Naive thymus-derived CD4-positive, alpha-beta T cell (primary cell): ENCODE data around the gene AMIGO1. TPM values are rescaled to one million over a fixed set of nuclear protein-coding genes. Genes with fewer than 3 reads are reported as not detected.

ENCODE experiments used
- ATAC-seq: fragments of 150-1000 bp; cut with Tn5 transposase; 2 replicates; pipeline ENCODE4 v1.10.0; 2021; ENCODE audit warnings: mild to moderate bottlenecking, moderate library complexity
- CTCF ChIA-PET: fragments of 350-600 bp; sonication (Branson Sonifier 250); formaldehyde crosslinking; loops from one replicate; lab custom pipeline; 2021; ENCODE audit warnings: antibody characterized with exemption; lab: Charles Lee
- POLR2A ChIA-PET: fragments of 350-600 bp; sonication (Branson Sonifier 250); formaldehyde crosslinking; loops from one replicate; lab custom pipeline; 2021; ENCODE audit warnings: antibody characterized with exemption, inconsistent platforms; lab: Charles Lee
- DNase-seq, 9 donors: peaks; one replicate each; pipeline versions ENCODE4 v3.0.0 to v3.0.0-alpha.2; 2020 to 2022; ENCODE audit warnings: mixed read lengths in 1 of 9
- H3K27ac ChIP-seq: one replicate; pipeline ENCODE4 v1.7.0; 2013; ENCODE audit warnings: mild to moderate bottlenecking, low read depth, low read length, moderate library complexity
- H3K27me3 ChIP-seq, 2 donors: one replicate each; pipeline ENCODE4 v1.7.0; 2013; ENCODE audit warnings: low read length in 2 of 2, mild to moderate bottlenecking in 2 of 2, moderate library complexity in 2 of 2; ENCODE audit not compliant: control insufficient read depth in 2 of 2, insufficient read depth in 2 of 2
- H3K36me3 ChIP-seq, 3 experiments: 1 replicate in 2 of 3; 2 replicates in 1 of 3; pipeline ENCODE4 v1.7.0; 2013; ENCODE audit warnings: low read length in 3 of 3, mild to moderate bottlenecking in 3 of 3, moderate library complexity in 1 of 3; ENCODE audit not compliant: insufficient read depth in 3 of 3, control insufficient read depth in 2 of 3
- H3K4me1 ChIP-seq, 2 donors: one replicate each; pipeline ENCODE4 v1.7.0; 2013; ENCODE audit warnings: low read length in 2 of 2, mild to moderate bottlenecking in 2 of 2, moderate library complexity in 1 of 2; ENCODE audit not compliant: control insufficient read depth in 2 of 2, insufficient read depth in 2 of 2
- H3K4me3 ChIP-seq: 2 replicates; pipeline ENCODE4 v1.7.0; 2013; ENCODE audit warnings: mild to moderate bottlenecking, low read length
- H3K9me3 ChIP-seq, 3 experiments: 1 replicate in 2 of 3; 2 replicates in 1 of 3; pipeline ENCODE4 v1.7.0; 2013; ENCODE audit warnings: low read length in 3 of 3; ENCODE audit not compliant: control insufficient read depth in 2 of 3
- H3K27ac Mint-ChIP-seq, 9 donors: one replicate each; pipeline ENCODE4 v1.8.0; 2020 to 2022; ENCODE audit warnings: mixed read lengths in 9 of 9, mild to moderate bottlenecking in 8 of 9, moderate library complexity in 5 of 9, inconsistent platforms in 2 of 9
- H3K27me3 Mint-ChIP-seq, 5 donors: one replicate each; pipeline ENCODE4 v1.8.0; 2021 to 2022; ENCODE audit warnings: mixed read lengths in 5 of 5, mild to moderate bottlenecking in 1 of 5
- H3K36me3 Mint-ChIP-seq, 5 donors: one replicate each; pipeline ENCODE4 v1.8.0; 2020 to 2022; ENCODE audit warnings: mixed read lengths in 5 of 5, mild to moderate bottlenecking in 3 of 5, inconsistent platforms in 1 of 5
- H3K4me1 Mint-ChIP-seq, 7 donors: one replicate each; pipeline ENCODE4 v1.8.0; 2020 to 2022; ENCODE audit warnings: mixed read lengths in 7 of 7, mild to moderate bottlenecking in 3 of 7, inconsistent platforms in 1 of 7
- H3K4me3 Mint-ChIP-seq, 10 donors: one replicate each; pipeline ENCODE4 v1.8.0; 2020 to 2022; ENCODE audit warnings: mild to moderate bottlenecking in 10 of 10, mixed read lengths in 10 of 10, moderate library complexity in 6 of 10, inconsistent platforms in 2 of 10
- H3K9me3 Mint-ChIP-seq, 11 donors: one replicate each; pipeline ENCODE4 v1.8.0; 2020 to 2022; ENCODE audit warnings: mixed read lengths in 11 of 11, mild to moderate bottlenecking in 4 of 11, inconsistent platforms in 1 of 11, moderate library complexity in 1 of 11
- intact Hi-C, 2 donors: fragments of 100-400 bp; cut with micrococcal nuclease; formaldehyde crosslinking; loops; one replicate each; pipeline ENCODE4 v1.15.1; 2023
- polyA plus RNA-seq, 2 donors: library from polyadenylated mRNA; unstranded; fragments of 300-500 nt; fragmentation: Illumina TruSeq; gene quantifications; one replicate each; pipeline ENCODE4 v1.2.3, GENCODE V29; 2021
- total RNA-seq, 6 experiments: library from RNA in 5 of 6; stranded (reverse) in 5 of 6; gene quantifications; 1 replicate in 5 of 6; 2 replicates in 1 of 6; pipeline ENCODE4 v1.2.3 and lab custom pipeline; 2021 to 2026

The AMIGO1 gene
- total and polyA plus RNA-seq, 7 experiments from 2014 or later = 2.9 to 42.2 (median 17.7) TPM

DNA sequence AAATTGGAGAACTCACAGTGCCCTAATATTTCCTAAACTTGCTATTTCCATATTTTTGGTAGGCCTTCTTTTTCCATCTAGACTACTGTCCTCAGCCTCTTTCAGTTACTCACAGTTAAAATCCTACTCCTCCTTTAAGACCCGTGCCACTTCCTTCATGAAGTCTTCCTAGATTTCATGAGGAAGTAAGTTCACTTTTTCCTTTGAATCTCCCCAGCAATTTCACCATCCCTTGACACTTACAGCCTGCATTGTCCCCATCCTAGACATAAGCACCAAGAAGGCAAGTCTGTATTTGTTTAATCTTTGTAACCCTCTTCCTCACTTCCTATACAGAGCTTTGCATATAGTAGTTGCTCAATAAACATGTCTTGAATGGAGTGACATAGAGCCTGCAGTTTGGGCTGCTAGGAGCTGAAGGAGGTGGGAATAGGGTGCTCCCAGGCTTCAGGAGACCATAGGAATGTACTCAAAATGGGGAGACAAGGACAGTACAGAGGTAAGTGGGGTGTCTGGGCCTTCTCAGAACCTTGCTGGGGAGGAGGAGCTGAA is 24.9 kb upstream of the AMIGO1 start:
- intact Hi-C loops = loop anchor here in 1 of 2 donors (5.0 kb wide), 1 partner anchor 137 kb away; the partner anchor contains the start of gene SORT1
- Mint-ChIP-seq H3K27ac (peak overlapping the region in 3 of 9 donors; percentile 17 to 59 (median 41)), H3K36me3 (no peaks in the 10 kb centered on the region), H3K4me1 (peaks cover 22 to 40% (median 30%) of the 10 kb centered on the region in 7 donors), H3K9me3 (peaks cover 0 to 2% (median 0%) of the 10 kb centered on the region in 11 donors), H3K27me3 (no peaks in the 10 kb centered on the region), H3K4me3 (peak overlapping the region in 1 of 10 donors; percentile 18)
- peaks cover 11 to 28% of the 10 kb centered on the region in 2 donors for H3K4me1 ChIP-seq
- DNase-seq (no peak), ATAC-seq (no peak)
- ChIA-PET CTCF (interaction anchor here (1.2 to 21.5 kb wide), 5 partner anchors 37 to 450 kb away, joined by 3 to 1240 read pairs (median 6); partner anchors contain the start of genes AHCYL1, AMIGO1, ATXN7L2 and CYB561D1), POLR2A (interaction anchor here (0.6 to 15.6 kb wide), 2 partner anchors 34 to 548 kb away, joined by 4 to 520 read pairs; partner anchors contain the start of genes AMIGO1 and CYB561D1)
- H3K27me3 ChIP-seq = no peaks in the 10 kb centered on the region
- H3K36me3 ChIP-seq = no peaks in the 10 kb centered on the region
- H3K4me3 ChIP-seq = no peak overlapping the region
- no peak overlapping the region for H3K27ac ChIP-seq
- H3K9me3 ChIP-seq = no peaks in the 10 kb centered on the region

DNA sequence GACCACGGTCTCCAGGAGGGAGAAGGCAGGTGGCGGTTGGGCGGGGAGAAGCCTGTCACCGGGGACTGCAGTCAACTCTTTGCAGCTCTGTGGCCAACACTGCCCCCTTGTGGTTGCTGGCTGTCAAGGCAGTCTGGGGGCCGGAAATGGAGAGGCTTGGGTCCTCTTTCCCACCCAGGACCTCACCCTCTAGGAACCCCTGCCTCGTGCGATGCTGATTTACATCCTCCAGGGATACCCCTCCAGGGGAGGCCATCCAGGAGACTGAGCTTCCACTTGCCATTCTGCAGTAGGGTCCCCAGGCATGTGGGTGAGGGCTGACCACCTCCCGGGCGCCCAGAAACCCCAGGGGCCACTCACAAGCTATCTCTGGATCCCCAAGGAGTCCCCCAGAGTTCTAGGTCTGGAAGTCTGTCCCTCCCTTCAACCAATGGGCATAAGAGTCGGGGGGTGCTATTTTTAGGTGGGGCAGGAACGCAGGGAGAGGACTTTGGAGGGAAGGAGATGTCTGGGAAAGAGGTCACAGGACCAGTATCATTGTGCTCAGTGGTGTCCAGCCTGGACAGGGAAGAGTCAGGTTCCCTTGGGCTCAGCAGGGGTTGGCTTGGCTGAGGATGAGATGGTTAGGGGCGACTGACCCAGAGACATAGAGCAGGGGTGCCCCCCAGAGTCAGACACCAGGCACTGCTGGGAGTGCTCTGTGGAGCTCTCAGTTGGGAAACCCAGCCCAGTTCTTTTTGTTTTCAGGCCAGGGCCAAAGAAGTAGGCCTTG is 23.0 kb upstream of the AMIGO1 start:
- H3K27me3 Mint-ChIP-seq = no peaks in the 10 kb centered on the region
- no peaks in the 10 kb centered on the region for H3K36me3 ChIP-seq
- peaks cover 0 to 2% (median 0%) of the 10 kb centered on the region in 11 donors for H3K9me3 Mint-ChIP-seq
- H3K4me1 Mint-ChIP-seq = peaks cover 22 to 40% (median 30%) of the 10 kb centered on the region in 7 donors
- ChIA-PET POLR2A (interaction anchor here (0.6 to 15.6 kb wide), 12 partner anchors 13 to 452 kb away, joined by 3 to 520 read pairs (median 4); partner anchors contain the start of genes AHCYL1, AMIGO1, ATXN7L2 and CYB561D1), CTCF (interaction anchor here (0.6 to 21.5 kb wide), 32 partner anchors 8 to 453 kb away, joined by 3 to 1240 read pairs (median 5); partner anchors contain the start of genes AMIGO1, ATXN7L2, CYB561D1 and PSMA5)
- DNase-seq = peak; percentile 79 to 96 (median 87)
- H3K27me3 ChIP-seq = no peaks in the 10 kb centered on the region
- peak overlapping the region; percentile 66 to 95 (median 86) for H3K27ac Mint-ChIP-seq
- peak overlapping the region; percentile 57 for H3K4me3 ChIP-seq
- no peaks in the 10 kb centered on the region for H3K36me3 Mint-ChIP-seq
- H3K9me3 ChIP-seq = no peaks in the 10 kb centered on the region
- no peak overlapping the region for H3K27ac ChIP-seq
- peak; percentile 94 for ATAC-seq
- H3K4me1 ChIP-seq = peaks cover 11 to 28% of the 10 kb centered on the region in 2 donors
- intact Hi-C loops = loop anchor here (1.0 to 5.0 kb wide), 12 partner anchors 30 to 840 kb away; partner anchors contain the start of genes CYB561D1 (in 2 of the 2), PSMA5 (in 2 of the 2), PRPF38B (in 1 of the 2) and PSRC1 (in 1 of the 2)
- peak overlapping the region; percentile 78 to 91 (median 86) for H3K4me3 Mint-ChIP-seq

DNA sequence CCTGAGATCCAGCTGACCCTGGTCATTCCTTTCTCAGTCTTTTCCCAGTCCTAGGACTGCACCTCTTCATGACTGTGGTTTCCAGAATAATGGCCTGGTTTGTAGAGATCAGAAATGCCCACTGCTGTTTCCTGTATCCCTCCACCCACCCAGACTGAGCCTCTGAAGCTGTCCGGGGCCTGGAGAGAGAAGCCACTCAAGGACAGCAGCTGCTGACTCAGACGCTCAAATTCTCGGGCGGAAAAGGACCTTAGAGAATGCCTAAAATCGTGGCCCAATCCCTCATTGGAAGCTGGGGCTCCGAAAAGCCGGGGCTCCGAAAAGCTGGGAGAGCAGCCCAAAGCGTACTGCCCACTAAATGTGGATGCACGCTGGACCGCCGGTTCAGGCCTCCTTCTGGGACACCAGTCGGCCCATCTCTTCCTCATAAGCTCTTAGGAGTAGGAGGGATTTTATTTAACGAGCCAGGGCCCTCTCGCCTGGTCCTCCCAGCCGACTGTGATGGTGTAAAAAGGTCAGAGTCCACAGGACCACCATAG is 22.4 kb upstream of the AMIGO1 start:
- no peaks in the 10 kb centered on the region for H3K36me3 Mint-ChIP-seq
- H3K9me3 ChIP-seq = no peaks in the 10 kb centered on the region
- CTCF ChIA-PET = interaction anchor here (0.6 to 21.5 kb wide), 28 partner anchors 7 to 454 kb away, joined by 3 to 1240 read pairs (median 5); partner anchors contain the start of genes AMIGO1, ATXN7L2, CYB561D1 and PSMA5
- peaks cover 0 to 2% (median 0%) of the 10 kb centered on the region in 11 donors for H3K9me3 Mint-ChIP-seq
- no peak for DNase-seq
- POLR2A ChIA-PET = interaction anchor here (0.6 to 15.6 kb wide), 10 partner anchors 16 to 453 kb away, joined by 3 to 520 read pairs (median 6); partner anchors contain the start of genes AHCYL1, AMIGO1, ATXN7L2 and CYB561D1
- peaks cover 22 to 40% (median 30%) of the 10 kb centered on the region in 7 donors for H3K4me1 Mint-ChIP-seq
- H3K27ac Mint-ChIP-seq = peak overlapping the region; percentile 72 to 96 (median 91)
- intact Hi-C loops = loop anchor here (1.0 to 5.0 kb wide), 11 partner anchors 30 to 840 kb away; partner anchors contain the start of genes CYB561D1 (in 2 of the 2), PSMA5 (in 2 of the 2), PRPF38B (in 1 of the 2) and PSRC1 (in 1 of the 2)
- H3K36me3 ChIP-seq = no peaks in the 10 kb centered on the region
- peak overlapping the region; percentile 78 to 91 (median 86) for H3K4me3 Mint-ChIP-seq
- no peak for ATAC-seq
- no peaks in the 10 kb centered on the region for H3K27me3 ChIP-seq
- no peak overlapping the region for H3K27ac ChIP-seq
- no peak overlapping the region for H3K4me3 ChIP-seq
- H3K27me3 Mint-ChIP-seq = peaks cover 0 to 2% (median 0%) of the 10 kb centered on the region in 5 donors
- peaks cover 11 to 28% of the 10 kb centered on the region in 2 donors for H3K4me1 ChIP-seq

DNA sequence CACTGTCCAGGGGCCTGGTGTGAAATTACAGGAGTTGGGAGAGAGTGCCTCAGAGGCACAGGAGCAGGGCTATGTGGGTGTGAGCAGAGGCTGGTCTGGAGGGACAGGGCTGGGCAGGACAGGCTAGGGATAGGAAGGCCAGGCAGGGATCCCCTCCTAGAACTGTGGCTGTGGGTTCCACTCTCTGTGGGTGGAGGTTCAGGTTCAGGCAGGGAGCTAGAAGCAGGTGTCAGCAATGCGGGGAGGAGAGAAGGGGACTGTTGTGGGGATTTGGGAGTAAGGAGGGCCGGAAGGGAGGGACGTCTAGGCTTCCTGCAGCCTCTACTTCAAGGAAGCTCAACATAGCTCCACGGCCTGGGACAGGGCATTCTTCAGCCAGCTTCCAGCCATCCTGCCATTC is 21.9 kb upstream of the AMIGO1 start:
- Mint-ChIP-seq H3K4me3 (peak overlapping the region; percentile 27 to 91 (median 74)), H3K9me3 (peaks cover 0 to 2% (median 0%) of the 10 kb centered on the region in 11 donors), H3K36me3 (no peaks in the 10 kb centered on the region), H3K27me3 (peaks cover 0 to 5% (median 0%) of the 10 kb centered on the region in 5 donors), H3K27ac (peak overlapping the region; percentile 65 to 96 (median 83)), H3K4me1 (peaks cover 22 to 40% (median 30%) of the 10 kb centered on the region in 7 donors)
- DNase-seq (no peak), ATAC-seq (no peak)
- CTCF ChIA-PET = interaction anchor here (0.6 to 21.5 kb wide), 19 partner anchors 10 to 455 kb away, joined by 3 to 1240 read pairs (median 5); partner anchors contain the start of genes AMIGO1, ATXN7L2, CYB561D1 and PSMA5
- Histone ChIP-seq H3K27ac (no peak overlapping the region), H3K36me3 (no peaks in the 10 kb centered on the region), H3K9me3 (no peaks in the 10 kb centered on the region), H3K4me3 (no peak overlapping the region), H3K27me3 (no peaks in the 10 kb centered on the region), H3K4me1 (peaks cover 11 to 28% of the 10 kb centered on the region in 2 donors)
- POLR2A ChIA-PET = interaction anchor here (0.7 to 15.6 kb wide), 6 partner anchors 16 to 255 kb away, joined by 3 to 520 read pairs (median 7); partner anchors contain the start of genes AMIGO1, ATXN7L2, CYB561D1 and GNAI3
- intact Hi-C loops = loop anchor here in 1 of 2 donors (5.0 kb wide), 1 partner anchor 134 kb away; the partner anchor contains the start of gene SORT1

DNA sequence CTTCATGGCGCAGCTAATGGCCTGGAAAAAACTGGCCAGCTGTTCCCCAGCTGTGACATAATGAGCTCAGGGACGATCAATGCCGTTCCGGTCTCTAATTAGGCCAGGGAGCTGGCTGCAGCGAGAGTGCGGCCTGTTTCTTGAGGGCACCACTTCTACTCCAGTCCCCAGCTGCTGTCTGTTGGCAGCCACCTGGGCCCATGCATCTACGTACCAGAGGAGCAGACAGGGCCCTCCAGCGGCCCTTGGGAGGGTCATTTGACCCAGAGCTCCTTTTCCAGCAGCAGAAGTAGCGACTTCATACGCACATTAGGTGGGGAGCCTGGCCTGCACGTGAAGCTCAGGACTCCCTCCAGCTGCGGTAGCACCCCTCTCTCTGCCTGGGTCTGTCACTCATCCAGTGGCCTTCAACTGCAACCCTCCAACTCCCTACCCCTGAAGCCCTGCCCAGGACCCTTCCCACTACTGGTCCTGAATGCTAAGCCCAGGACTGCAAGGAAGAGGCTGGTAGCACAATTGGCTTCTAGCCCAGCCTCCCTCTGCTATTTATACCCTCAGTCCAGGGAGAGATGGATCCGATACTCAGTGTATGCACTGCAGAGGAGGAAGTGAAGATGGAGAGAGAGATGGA is 21.0 kb upstream of the AMIGO1 start:
- no peak for DNase-seq
- CTCF ChIA-PET = interaction anchor here (0.6 to 21.5 kb wide), 7 partner anchors 11 to 282 kb away, joined by 3 to 1240 read pairs (median 3); partner anchors contain the start of genes AMIGO1, ATXN7L2, CYB561D1 and PSRC1
- H3K4me1 ChIP-seq = peaks cover 11 to 28% of the 10 kb centered on the region in 2 donors
- no peaks in the 10 kb centered on the region for H3K36me3 ChIP-seq
- peaks cover 22 to 40% (median 30%) of the 10 kb centered on the region in 7 donors for H3K4me1 Mint-ChIP-seq
- POLR2A ChIA-PET = interaction anchor here (1.0 to 15.6 kb wide), 7 partner anchors 11 to 47 kb away, joined by 3 to 520 read pairs (median 9); partner anchors contain the start of genes AMIGO1, ATXN7L2 and CYB561D1
- no peak overlapping the region for H3K27ac ChIP-seq
- H3K4me3 ChIP-seq = no peak overlapping the region
- peak overlapping the region; percentile 27 to 91 (median 70) for H3K4me3 Mint-ChIP-seq
- H3K27me3 ChIP-seq = no peaks in the 10 kb centered on the region
- H3K27ac Mint-ChIP-seq = peak overlapping the region; percentile 49 to 96 (median 83)
- H3K9me3 ChIP-seq = no peaks in the 10 kb centered on the region
- intact Hi-C loops = loop anchor here in 1 of 2 donors (5.0 kb wide), 1 partner anchor 133 kb away; the partner anchor contains the start of gene SORT1
- ATAC-seq = no peak
- no peaks in the 10 kb centered on the region for H3K36me3 Mint-ChIP-seq
- peaks cover 0 to 2% (median 0%) of the 10 kb centered on the region in 11 donors for H3K9me3 Mint-ChIP-seq
- peaks cover 0 to 13% (median 0%) of the 10 kb centered on the region in 5 donors for H3K27me3 Mint-ChIP-seq
